GM18951 (cell line): Measurements from ENCODE around the gene PKP3.
A peak's percentile ranks its signal among the peaks of the same experiment; 100 is the strongest.

Experiments
- POLR2A ChIP-seq: IDR thresholded peaks from 4 replicates; pipeline ENCODE4 v1.6.1; 2011; ENCODE audit warnings: mild to moderate bottlenecking; ENCODE audit not compliant: insufficient read length, insufficient read depth; ENCODE audit errors: extremely low read depth
- in situ Hi-C: fragments of 300-500 bp; cut with MboI; formaldehyde crosslinking; loops from one replicate; pipeline ENCODE4 v1.12.0; 2022; ENCODE audit warnings: low sequenced_read_pairs, mixed read lengths, inconsistent platforms; ENCODE audit not compliant: unreplicated experiment

Gene PKP3

DNA sequence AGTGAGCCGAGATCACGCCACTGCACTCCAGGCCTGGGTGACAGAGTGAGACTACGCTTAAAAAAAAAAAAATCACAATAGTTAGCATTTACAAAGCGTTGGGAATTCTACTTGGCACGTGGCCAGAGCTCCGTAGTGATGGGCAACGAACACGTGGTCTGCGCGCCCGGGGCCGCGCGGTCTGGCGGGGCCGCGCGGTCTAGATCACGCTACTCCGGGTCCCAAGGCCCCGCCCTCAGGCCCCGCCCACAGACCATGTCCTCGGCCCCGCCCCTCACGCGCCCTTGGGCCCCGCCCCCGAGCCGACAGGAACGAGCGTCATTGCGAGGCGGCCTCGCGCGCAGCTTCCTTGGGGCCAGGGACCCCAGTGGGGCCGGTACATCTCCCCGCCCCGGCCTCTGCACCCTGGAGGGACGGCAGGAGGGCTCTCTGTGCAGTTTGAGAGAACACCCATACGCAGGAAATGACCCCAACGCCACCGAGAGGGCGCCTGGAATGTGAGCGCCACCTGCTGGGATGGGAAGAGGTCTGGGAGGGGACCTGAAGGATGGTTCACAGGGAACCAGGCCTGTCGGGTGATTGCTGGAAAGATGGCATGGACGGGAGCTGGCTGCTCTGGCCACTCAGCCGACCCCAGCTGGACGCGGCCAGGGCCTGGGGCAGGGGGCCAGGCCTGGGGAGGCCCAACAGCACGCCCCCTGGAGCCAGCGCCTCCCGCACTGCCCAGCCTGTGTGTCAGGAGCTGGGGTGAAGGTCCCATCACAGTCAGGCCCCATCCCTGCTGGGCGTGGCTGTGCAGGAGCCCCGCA is 54.1 kb downstream of the PKP3 start:
- in situ Hi-C loops: no loop called here

GRCh38 chr11:449889-450808 is 56.1 kb downstream of the PKP3 start, which contains the start of gene PTDSS2:
Gene PTDSS2, plus strand, starts transcription at chr11:450279. Its CDS starts 177 bp downstream, at chr11:450456.
- in situ Hi-C loops: no loop called here
- peak; percentile 70 for TF ChIP-seq POLR2A

More for the DNA sequence above, 54.1 kb downstream of the PKP3 start:
- peak; percentile 79 for TF ChIP-seq POLR2A

DNA sequence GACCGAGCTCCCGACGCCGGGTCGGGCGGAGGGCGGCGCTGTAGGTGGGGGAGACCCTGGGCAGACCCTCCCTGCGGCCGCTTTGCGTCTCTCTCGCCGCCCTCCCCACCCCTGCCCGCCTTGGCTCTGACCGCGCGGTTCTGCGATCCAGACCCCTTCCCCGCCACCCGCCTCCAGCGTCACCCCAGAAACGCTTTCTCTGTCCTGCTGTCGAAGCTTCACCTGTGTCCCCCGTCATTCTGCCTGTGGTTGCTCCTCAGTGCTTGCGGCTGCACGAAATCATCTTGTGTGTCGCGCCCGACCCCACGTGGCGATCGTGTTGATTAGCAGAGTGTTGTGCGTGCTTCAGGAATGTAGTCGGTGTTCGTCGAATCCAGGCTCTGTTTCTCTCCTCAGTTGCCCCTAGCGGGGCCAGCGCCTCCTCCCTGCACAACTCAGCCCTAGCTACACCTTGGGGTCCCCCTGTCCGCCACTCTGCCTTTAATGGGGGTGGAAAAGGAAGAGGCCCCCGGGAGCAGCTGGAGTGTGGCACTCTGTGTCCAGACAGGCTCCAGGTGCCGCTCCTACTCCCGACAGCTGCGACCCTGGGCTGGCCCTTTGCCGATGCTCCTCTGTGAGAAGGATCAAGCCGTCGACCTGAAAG is 56.9 kb downstream of the PKP3 start:
- no peak for TF ChIP-seq POLR2A
- in situ Hi-C loops: no loop called here

DNA sequence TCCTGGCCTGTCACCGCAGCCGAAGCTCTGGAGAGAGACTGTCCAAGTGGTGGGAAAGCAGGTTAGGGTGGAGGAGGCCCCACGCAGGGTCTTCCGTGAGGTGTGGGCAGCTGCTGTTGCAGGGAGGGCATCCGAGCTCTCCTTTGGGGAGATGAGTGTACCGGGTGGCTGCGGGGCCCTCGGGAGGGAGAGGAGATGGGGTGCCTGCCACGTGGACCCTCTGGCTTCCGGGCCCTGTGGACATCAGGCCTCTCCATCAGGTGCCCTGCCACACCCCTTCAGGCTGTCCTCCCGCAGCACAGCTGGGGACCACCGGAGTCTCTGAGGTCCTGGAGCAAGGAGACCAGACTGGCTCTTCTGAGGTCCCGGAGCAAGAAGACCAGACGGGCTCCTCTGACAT is 57.7 kb downstream of the PKP3 start:
- in situ Hi-C loops: no loop called here
- TF ChIP-seq POLR2A: no peak

- in situ Hi-C loops: no loop called here
These were observed 58.3 kb downstream of the PKP3 start for GRCh38 chr11:452203-452744.

GRCh38 chr11:452916-453527 is 59.0 kb downstream of the PKP3 start:
- no peak for TF ChIP-seq POLR2A
- in situ Hi-C loops: no loop called here

More at GRCh38 chr11:452203-452744, 58.3 kb downstream of the PKP3 start:
- no peak for TF ChIP-seq POLR2A

DNA sequence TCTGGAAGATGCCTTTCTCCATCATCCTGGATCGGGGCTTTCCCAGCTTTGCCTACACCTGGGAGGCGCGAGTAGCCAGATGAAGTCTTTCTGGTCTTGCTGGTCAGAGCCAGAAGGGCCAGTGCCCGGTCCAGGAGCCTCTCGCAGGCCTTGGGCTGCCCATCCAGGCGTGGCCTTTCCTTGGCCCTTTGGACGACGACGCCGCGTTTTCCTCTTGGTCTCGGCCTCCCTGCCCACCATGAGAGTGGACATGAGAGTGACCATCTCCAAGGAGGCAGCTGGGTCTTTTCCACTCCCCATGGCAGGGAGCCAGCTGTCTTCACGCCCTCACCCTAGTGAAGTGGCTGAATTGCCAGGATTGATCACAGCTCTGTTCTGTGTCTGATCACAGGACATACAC is 59.6 kb downstream of the PKP3 start:
- no peak for TF ChIP-seq POLR2A

GRCh38 chr11:454043-454442 is 60.0 kb downstream of the PKP3 start:
- in situ Hi-C loops: no loop called here
- no peak for TF ChIP-seq POLR2A

More for the DNA sequence above, 59.6 kb downstream of the PKP3 start:
- in situ Hi-C loops: no loop called here
